ENCODE results near the gene CDC42EP1.

CDC42EP1 gene

DNA sequence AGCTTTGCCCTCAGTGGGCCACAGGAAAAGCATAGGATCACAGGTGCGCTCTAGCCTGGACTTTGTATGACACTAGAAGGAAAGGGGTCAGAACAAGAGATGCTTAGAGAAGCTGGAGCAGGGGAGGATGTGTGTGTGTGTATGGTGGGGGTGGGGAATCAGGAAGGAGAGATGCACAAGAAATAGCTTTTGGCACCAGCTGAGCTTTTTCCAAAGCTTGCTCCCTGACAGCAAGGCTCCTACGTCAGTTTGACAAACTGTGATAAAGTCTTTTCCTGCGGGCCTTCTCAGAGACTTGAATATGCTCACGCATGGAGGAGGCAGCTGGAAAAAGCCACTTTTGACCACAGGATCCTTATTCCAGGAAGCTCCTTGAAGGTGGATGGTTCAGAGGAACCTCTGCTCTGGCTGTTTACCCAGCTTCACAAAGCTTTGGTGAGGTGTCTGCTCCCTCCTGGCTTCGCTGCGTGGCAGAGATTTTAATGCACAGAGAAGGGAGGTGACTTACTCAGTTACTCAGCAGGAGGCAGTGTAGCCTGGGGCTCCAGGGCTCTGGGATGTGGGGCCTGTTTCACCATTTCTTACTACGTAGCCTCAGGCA, 3.9 kb downstream of the CDC42EP1 start:
- H3F3A ChIP-seq (ENCODE audit: low read depth) = no peaks in the 10 kb centered on the region
- H4K20me1 ChIP-seq (ENCODE audit: insufficient read depth, low read length, poor library complexity, severe bottlenecking) = peaks cover 3% of the 10 kb centered on the region
- no peak overlapping the region for H2AFZ ChIP-seq (ENCODE audit: low read length)
- H3K9ac ChIP-seq (ENCODE audit: low read depth, low read length, poor library complexity, severe bottlenecking) = no peak overlapping the region
- no peaks in the 10 kb centered on the region for H3K9me3 ChIP-seq (ENCODE audit: insufficient read depth, low read depth, low read length)
- H3K27me3 ChIP-seq (ENCODE audit: insufficient read depth, low read length, poor library complexity, severe bottlenecking) = peaks cover 41% of the 10 kb centered on the region
- no peaks in the 10 kb centered on the region for H3K9me2 ChIP-seq (replicated peaks; ENCODE audit: low read depth, low read length)
- peaks cover 15% of the 10 kb centered on the region for H3K4me1 ChIP-seq (ENCODE audit: insufficient read depth, low read length, poor library complexity, severe bottlenecking)
- no peak overlapping the region for H3K4me3 ChIP-seq (ENCODE audit: low read length, poor library complexity, severe bottlenecking)
- H3K36me3 ChIP-seq (ENCODE audit: insufficient read depth, low read length) = no peaks in the 10 kb centered on the region
- TF ChIP-seq EZH2phosphoT487 (IDR thresholded peaks at IDR 0.05; ENCODE audit: borderline replicate concordance) = no peak
- TF ChIP-seq, protein P1, sequence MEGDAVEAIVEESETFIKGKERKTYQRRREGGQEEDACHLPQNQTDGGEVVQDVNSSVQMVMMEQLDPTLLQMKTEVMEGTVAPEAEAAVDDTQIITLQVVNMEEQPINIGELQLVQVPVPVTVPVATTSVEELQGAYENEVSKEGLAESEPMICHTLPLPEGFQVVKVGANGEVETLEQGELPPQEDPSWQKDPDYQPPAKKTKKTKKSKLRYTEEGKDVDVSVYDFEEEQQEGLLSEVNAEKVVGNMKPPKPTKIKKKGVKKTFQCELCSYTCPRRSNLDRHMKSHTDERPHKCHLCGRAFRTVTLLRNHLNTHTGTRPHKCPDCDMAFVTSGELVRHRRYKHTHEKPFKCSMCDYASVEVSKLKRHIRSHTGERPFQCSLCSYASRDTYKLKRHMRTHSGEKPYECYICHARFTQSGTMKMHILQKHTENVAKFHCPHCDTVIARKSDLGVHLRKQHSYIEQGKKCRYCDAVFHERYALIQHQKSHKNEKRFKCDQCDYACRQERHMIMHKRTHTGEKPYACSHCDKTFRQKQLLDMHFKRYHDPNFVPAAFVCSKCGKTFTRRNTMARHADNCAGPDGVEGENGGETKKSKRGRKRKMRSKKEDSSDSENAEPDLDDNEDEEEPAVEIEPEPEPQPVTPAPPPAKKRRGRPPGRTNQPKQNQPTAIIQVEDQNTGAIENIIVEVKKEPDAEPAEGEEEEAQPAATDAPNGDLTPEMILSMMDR (conservative IDR thresholded peaks at IDR 0.05; ENCODE audit: low read length) = peak; percentile 28
- no peaks in the 10 kb centered on the region for H3K79me2 ChIP-seq (ENCODE audit: insufficient read depth, low read length)
- no peak overlapping the region for H3K4me2 ChIP-seq (ENCODE audit: low read depth, low read length, poor library complexity, severe bottlenecking)

DNA sequence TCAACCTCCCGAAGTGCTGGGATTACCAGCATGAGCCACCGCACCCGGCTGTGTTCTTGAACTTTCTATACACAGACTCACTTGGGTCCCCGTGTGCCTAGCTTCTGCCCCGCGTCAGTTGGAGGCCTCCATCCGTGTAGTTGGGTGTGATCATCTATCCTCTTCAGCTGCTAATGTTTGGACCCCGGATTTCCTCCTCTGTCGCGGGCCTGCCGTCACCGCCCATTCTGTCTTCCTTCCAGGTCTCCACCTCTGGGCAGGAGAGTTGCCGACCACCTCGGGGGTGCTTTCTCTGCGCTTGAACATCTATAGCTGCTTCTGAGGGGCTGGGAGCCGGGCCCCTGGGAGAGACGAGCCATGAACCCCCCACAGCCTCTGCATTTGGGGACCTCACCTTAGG, 5.5 kb downstream of the CDC42EP1 start:
- no peaks in the 10 kb centered on the region for H3K79me2 ChIP-seq (ENCODE audit: insufficient read depth, low read length)
- H3K4me1 ChIP-seq (ENCODE audit: insufficient read depth, low read length, poor library complexity, severe bottlenecking) = peaks cover 15% of the 10 kb centered on the region
- H2AFZ ChIP-seq (ENCODE audit: low read length) = no peak overlapping the region
- H3K9me3 ChIP-seq (ENCODE audit: insufficient read depth, low read depth, low read length) = no peaks in the 10 kb centered on the region
- H3K4me3 ChIP-seq (ENCODE audit: low read length, poor library complexity, severe bottlenecking) = peak overlapping the region; percentile 36
- peaks cover 3% of the 10 kb centered on the region for H4K20me1 ChIP-seq (ENCODE audit: insufficient read depth, low read length, poor library complexity, severe bottlenecking)
- H3K4me2 ChIP-seq (ENCODE audit: low read depth, low read length, poor library complexity, severe bottlenecking) = peak overlapping the region; percentile 50
- H3F3A ChIP-seq (ENCODE audit: low read depth) = no peaks in the 10 kb centered on the region
- no peak overlapping the region for H3K9ac ChIP-seq (ENCODE audit: low read depth, low read length, poor library complexity, severe bottlenecking)
- no peaks in the 10 kb centered on the region for H3K9me2 ChIP-seq (replicated peaks; ENCODE audit: low read depth, low read length)
- H3K36me3 ChIP-seq (ENCODE audit: insufficient read depth, low read length) = no peaks in the 10 kb centered on the region
- peaks cover 56% of the 10 kb centered on the region for H3K27me3 ChIP-seq (ENCODE audit: insufficient read depth, low read length, poor library complexity, severe bottlenecking)
- TF ChIP-seq, protein P1 (conservative IDR thresholded peaks at IDR 0.05; ENCODE audit: low read length) = no peak
- TF ChIP-seq EZH2phosphoT487 (IDR thresholded peaks at IDR 0.05; ENCODE audit: borderline replicate concordance) = no peak

DNA sequence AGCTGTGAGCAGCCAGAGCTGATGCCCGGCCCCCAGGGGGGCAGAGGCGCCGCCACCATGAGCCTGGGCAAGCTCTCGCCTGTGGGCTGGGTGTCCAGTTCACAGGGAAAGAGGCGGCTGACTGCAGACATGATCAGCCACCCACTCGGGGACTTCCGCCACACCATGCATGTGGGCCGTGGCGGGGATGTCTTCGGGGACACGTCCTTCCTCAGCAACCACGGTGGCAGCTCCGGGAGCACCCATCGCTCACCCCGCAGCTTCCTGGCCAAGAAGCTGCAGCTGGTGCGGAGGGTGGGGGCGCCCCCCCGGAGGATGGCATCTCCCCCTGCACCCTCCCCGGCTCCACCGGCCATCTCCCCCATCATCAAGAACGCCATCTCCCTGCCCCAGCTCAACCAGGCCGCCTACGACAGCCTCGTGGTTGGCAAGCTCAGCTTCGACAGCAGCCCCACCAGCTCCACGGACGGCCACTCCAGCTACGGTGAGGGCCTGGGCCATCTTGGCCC, 6.1 kb downstream of the CDC42EP1 start:
- Histone ChIP-seq H4K20me1 (ENCODE audit: insufficient read depth, low read length, poor library complexity, severe bottlenecking) (peaks cover 3% of the 10 kb centered on the region), H3K9me2 (replicated peaks; ENCODE audit: low read depth, low read length) (no peaks in the 10 kb centered on the region), H3K4me3 (ENCODE audit: low read length, poor library complexity, severe bottlenecking) (peak overlapping the region; percentile 36), H2AFZ (ENCODE audit: low read length) (no peak overlapping the region), H3K4me2 (ENCODE audit: low read depth, low read length, poor library complexity, severe bottlenecking) (peak overlapping the region; percentile 50), H3F3A (ENCODE audit: low read depth) (no peaks in the 10 kb centered on the region), H3K9me3 (ENCODE audit: insufficient read depth, low read depth, low read length) (no peaks in the 10 kb centered on the region), H3K79me2 (ENCODE audit: insufficient read depth, low read length) (no peaks in the 10 kb centered on the region), H3K9ac (ENCODE audit: low read depth, low read length, poor library complexity, severe bottlenecking) (no peak overlapping the region), H3K27me3 (ENCODE audit: insufficient read depth, low read length, poor library complexity, severe bottlenecking) (peaks cover 61% of the 10 kb centered on the region), H3K36me3 (ENCODE audit: insufficient read depth, low read length) (no peaks in the 10 kb centered on the region), H3K4me1 (ENCODE audit: insufficient read depth, low read length, poor library complexity, severe bottlenecking) (peaks cover 15% of the 10 kb centered on the region)
- no peak for TF ChIP-seq EZH2phosphoT487 (IDR thresholded peaks at IDR 0.05; ENCODE audit: borderline replicate concordance)
- TF ChIP-seq, protein P1 (conservative IDR thresholded peaks at IDR 0.05; ENCODE audit: low read length) = no peak
